NK-92 (cell line): ENCODE measurements around the gene FKBP1A.

Source experiments
- DNase-seq: peaks from one replicate; lab custom pipeline; 2025; ENCODE audit not compliant: unreplicated experiment; lab: John Stamatoyannopoulos, UW

The FKBP1A gene

GRCh38 chr20:1334761-1335160 lies 58.1 kb downstream of the FKBP1A start:
- DNase-seq = no peak

- DNase-seq = no peak
These were observed 58.5 kb downstream of the FKBP1A start for GRCh38 chr20:1334370-1334731.

- no peak for DNase-seq
These were observed 59.1 kb downstream of the FKBP1A start for GRCh38 chr20:1333462-1334369.

- DNase-seq = no peak
These were observed 60.0 kb downstream of the FKBP1A start for GRCh38 chr20:1332749-1333300.

- no peak for DNase-seq
These were observed 60.9 kb downstream of the FKBP1A start for GRCh38 chr20:1331801-1332453.

GRCh38 chr20:1331101-1331500 lies 61.8 kb downstream of the FKBP1A start:
- no peak for DNase-seq

- no peak for DNase-seq
These were observed 62.6 kb downstream of the FKBP1A start for GRCh38 chr20:1330075-1330830.

- no peak for DNase-seq
These were observed 64.0 kb downstream of the FKBP1A start, which contains the start of gene SDCBP2 for GRCh38 chr20:1328680-1329330. Gene SDCBP2 (minus strand): TSS chr20:1329139. CDS start chr20:1320416, 8,723 bp downstream.

GRCh38 chr20:1327827-1328679 lies 64.8 kb downstream of the FKBP1A start:
- no peak for DNase-seq

- no peak for DNase-seq
These were observed 65.6 kb downstream of the FKBP1A start for GRCh38 chr20:1327241-1327653.

- DNase-seq = no peak
These were observed 66.6 kb downstream of the FKBP1A start for GRCh38 chr20:1326031-1326930.

- peak; percentile 89 for DNase-seq
These were observed 67.5 kb downstream of the FKBP1A start for GRCh38 chr20:1325173-1326030.

- DNase-seq = no peak
These were observed 68.2 kb downstream of the FKBP1A start for GRCh38 chr20:1324598-1325172.

GRCh38 chr20:1323830-1324597 lies 68.8 kb downstream of the FKBP1A start:
- DNase-seq = no peak

- no peak for DNase-seq
These were observed 69.6 kb downstream of the FKBP1A start for GRCh38 chr20:1323256-1323655.

GRCh38 chr20:1322511-1323245 lies 70.2 kb downstream of the FKBP1A start:
- no peak for DNase-seq
